Ovary (tissue), 3 donors: Measurements from ENCODE around the gene PCGF3.

Source experiments
- POLR2A ChIP-seq: fragments of 450-650 bp; IDR thresholded peaks from one replicate; pipeline ENCODE4 v1.6.1; 2017; ENCODE audit warnings: antibody characterized with exemption, mild to moderate bottlenecking, moderate library complexity
- TF ChIP-seq, protein P1 (sequence below), 3 donors: fragments of 450-650 bp in 2 of 3; fragments of 200-600 bp in 1 of 3; IDR thresholded peaks; one replicate each; pipeline versions ENCODE4 v1.5.1 to v1.8.0; 2016 to 2022; ENCODE audit warnings: antibody characterized with exemption in 3 of 3, mild to moderate bottlenecking in 1 of 3
- donor health status: DM: no; HTN: no; CAD: no.

DNA sequence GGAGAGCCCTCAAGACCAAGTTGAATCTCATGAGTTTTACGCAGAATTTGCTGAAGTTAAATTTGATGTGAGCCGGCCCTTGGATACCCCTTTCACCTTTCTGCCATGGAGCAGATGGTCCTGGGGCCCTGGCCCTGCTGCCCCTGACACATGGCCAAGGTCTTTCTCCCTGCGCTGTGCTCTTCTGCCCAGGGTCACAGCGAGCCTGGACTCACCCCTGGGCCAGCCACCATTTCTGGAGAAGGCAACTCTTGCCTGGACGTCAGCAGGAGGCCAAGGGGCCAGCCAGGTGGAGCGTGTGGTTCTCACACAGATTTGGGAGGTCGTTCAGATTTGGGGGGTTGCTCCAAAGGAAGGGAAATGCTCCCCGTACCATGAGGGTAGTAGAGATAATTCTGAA lies 30.0 kb downstream of the PCGF3 start:
- TF ChIP-seq POLR2A: no peak
- TF ChIP-seq, protein P1, sequence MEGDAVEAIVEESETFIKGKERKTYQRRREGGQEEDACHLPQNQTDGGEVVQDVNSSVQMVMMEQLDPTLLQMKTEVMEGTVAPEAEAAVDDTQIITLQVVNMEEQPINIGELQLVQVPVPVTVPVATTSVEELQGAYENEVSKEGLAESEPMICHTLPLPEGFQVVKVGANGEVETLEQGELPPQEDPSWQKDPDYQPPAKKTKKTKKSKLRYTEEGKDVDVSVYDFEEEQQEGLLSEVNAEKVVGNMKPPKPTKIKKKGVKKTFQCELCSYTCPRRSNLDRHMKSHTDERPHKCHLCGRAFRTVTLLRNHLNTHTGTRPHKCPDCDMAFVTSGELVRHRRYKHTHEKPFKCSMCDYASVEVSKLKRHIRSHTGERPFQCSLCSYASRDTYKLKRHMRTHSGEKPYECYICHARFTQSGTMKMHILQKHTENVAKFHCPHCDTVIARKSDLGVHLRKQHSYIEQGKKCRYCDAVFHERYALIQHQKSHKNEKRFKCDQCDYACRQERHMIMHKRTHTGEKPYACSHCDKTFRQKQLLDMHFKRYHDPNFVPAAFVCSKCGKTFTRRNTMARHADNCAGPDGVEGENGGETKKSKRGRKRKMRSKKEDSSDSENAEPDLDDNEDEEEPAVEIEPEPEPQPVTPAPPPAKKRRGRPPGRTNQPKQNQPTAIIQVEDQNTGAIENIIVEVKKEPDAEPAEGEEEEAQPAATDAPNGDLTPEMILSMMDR (IDR thresholded peaks at IDR 0.05): no peak
